ENCODE results near the gene ZCCHC18.
"Not testable (repeated sequence)": the region's sequence is repeated elsewhere in the genome, so short reads cannot be mapped to it uniquely, and the experiment has no call there.

ZCCHC18 gene

DNA sequence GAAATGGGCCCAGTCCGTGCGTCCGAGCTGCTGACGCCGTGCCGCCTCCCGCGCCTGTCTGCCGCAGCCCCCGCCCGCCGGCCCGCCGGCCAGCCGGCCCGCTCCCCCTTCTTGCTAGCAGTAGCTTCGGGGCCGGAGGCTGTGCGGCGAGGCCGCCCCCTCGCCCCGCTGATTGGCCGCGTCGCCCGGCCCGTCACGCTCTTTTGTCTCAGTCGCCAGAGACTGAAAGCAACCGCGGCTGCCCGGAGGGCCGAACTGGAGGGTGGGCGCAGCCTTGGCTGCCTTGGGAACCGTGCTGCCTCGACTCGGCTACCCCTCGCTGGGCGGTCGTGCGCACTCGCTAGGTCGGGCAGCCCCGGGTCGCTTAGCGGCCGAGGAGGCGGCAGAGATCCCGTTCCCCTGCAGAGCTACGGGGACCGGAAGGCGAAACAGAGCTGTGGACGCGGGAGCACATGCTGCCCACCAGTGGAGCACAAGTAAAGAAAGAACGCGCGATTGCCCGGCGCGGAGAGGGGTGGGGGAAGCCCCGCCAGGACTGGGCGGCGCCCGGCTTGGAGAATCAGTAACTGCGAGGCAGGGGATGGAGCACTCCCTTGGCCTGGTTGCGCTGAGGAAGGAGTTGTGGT lies at the start of gene ZCCHC18:
Gene ZCCHC18, plus strand, starts transcription at position 198 of the 626 bp plus-strand sequence. CDS start 1,589 bp downstream, outside the sequence.
- DNase-seq, result peak; percentile 56

DNA sequence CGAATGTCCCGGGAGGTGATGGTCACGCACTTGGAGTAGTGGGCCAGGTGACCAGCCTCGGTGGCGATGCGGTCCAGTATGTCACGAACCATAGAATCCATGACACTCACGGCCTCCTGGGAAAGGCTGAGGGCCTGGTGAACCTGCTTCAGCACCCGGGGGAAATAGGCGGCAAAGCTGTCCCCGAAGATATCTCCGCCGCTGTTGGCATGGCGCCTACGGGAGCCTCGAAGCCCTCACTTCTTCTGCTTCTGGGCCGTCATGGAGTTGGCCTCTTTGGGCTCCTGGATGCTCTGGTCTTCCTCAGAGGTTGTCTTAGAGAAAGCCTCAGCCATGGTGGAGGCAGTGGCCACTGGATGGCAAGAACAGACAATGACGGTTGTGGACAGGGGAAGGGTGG lies 49.7 kb upstream of the ZCCHC18 start:
- DNase-seq, result not testable (repeated sequence)

- DNase-seq, result not testable (repeated sequence)
Measured at GRCh38 chrX:104075778-104076445, 36.4 kb upstream of the ZCCHC18 start, which contains the start of gene TMSB15C. Gene TMSB15C (minus strand): TSS chrX:104076236.

DNA sequence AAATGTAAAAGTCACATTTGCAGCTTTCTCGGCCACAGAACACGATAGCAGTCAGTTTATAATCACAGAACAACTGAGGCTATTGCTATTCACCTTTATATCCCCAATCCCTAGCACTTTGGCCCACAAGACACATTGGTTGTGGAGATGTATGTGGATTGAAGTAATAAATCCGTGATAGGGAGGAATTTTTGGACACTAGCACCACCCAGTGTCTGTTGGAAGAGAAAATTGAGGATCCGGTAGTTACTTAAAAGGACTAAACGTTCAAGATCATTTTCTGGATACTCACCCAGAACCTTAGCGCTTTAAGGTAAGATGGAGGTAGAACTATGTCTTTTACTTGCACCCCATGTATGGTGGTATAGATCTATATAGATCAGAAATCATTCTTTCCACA lies 34.5 kb upstream of the ZCCHC18 start:
- not testable (repeated sequence) for DNase-seq

DNA sequence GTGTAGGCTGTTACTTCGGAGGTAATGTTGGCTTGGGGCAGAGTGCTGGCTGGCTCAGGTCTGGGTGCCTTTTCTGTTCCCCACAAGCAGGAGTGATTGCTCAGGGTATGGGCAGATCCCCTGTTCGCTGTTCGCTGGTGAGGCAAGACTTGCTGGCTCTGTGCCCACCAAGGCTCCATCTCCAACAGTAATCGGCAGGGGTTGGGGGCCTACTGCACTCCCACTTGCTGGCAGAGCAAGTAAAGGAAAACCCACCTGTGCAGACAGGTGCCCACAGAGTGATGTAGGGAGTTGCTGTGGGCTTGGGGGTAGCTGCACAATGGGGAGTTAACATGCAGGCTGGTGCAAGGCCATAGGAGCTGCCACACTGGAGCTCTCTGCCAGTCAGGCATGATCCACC lies 28.3 kb upstream of the ZCCHC18 start:
- no peak for DNase-seq

- no peak for DNase-seq
Measured at GRCh38 chrX:104084534-104085277, 27.6 kb upstream of the ZCCHC18 start.

GRCh38 chrX:104085477-104085876 lies 26.8 kb upstream of the ZCCHC18 start:
- no peak for DNase-seq

DNA sequence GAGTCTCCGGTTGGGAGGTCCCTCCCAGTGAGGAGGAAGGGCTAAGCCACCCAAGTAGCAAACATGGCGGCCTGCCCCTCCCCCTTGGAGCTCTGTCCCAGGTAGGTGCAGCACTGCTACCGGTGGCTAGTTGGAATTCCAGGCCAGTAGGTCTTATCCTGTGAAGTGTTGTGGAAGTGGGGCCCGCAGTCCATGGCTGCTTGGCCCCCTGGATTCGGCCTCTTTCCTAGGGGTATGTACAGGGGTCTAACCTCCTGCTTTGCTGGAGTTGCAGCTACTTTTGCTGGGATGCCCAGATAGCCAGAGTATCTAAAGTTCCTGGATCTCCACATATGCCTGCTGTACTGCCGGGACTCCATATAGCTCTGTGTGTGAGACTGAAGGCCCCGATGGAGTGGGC lies 26.4 kb upstream of the ZCCHC18 start:
- no peak for DNase-seq

DNA sequence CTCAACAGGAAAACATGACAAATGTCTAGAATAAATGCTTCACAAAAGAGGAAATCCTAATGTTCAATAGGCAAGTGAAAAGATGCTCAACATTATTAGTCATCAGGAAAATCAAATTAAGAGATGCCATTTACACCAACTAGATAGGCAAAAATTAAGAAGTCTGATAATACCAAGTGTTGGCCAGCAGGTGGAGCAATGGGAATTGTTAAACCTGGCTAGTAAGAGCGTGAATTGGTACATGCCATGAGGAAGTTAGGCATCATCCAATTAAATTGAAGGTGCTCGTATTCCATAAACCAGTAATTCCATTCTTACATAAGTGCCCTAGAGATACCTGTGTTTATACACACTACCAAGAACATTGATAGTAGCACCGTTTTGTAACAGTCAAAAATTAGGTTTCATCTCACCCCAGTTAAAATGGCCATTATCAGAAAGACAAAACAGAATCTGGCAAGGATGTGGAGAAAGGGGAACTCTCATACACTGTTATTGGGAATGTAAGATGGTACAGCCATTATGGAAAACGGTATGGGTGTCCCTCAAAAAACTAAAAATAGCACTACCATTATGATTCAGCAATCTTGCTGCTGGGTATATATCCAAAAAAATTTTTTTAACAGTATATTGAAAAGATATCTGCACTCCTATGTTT lies 14.0 kb upstream of the ZCCHC18 start:
- peak; percentile 40 for DNase-seq

- no peak for DNase-seq
Measured at GRCh38 chrX:104098919-104099318, 13.4 kb upstream of the ZCCHC18 start.

DNA sequence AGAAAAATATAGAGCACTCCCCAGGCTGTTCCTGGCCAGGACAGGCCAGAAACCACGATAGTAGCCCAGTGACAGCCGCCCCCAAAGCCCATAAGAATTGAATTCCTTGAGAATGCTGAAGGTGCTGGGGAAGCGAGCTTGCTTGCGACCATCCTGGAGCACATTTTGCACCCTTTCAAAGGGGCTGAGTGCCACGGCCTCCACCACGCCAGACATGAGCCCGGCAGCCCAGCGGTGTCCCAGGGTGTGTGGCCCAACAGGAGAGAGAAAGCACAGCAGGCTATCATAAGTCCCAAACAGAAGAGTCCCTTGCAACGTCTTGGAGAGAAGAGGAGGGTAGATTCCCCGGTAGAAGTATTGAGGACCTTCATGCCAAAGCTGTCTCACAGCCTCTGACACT lies 7.6 kb upstream of the ZCCHC18 start:
- no peak for DNase-seq

GRCh38 chrX:104105330-104106262 lies 6.7 kb upstream of the ZCCHC18 start:
- DNase-seq, result no peak

DNA sequence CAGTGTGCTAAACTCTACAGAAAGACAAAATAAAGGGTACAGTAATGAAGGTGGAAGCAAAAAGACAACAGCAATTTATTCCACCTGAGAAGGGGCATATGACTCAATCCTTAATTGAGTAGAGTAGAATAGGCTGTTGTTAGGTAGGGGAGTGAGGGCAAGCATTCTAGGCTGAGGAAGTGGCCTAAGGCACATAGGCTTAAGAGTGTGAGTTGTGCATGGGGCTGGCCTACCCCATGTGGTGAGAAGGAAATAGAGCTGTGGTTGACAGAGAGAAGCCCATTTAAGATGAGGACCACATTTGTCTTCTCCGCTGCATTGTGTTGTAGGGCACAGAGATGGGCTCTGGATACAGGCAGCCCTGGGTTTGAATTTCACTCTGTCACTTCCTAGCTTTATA lies 3.4 kb upstream of the ZCCHC18 start:
- DNase-seq, result no peak

DNA sequence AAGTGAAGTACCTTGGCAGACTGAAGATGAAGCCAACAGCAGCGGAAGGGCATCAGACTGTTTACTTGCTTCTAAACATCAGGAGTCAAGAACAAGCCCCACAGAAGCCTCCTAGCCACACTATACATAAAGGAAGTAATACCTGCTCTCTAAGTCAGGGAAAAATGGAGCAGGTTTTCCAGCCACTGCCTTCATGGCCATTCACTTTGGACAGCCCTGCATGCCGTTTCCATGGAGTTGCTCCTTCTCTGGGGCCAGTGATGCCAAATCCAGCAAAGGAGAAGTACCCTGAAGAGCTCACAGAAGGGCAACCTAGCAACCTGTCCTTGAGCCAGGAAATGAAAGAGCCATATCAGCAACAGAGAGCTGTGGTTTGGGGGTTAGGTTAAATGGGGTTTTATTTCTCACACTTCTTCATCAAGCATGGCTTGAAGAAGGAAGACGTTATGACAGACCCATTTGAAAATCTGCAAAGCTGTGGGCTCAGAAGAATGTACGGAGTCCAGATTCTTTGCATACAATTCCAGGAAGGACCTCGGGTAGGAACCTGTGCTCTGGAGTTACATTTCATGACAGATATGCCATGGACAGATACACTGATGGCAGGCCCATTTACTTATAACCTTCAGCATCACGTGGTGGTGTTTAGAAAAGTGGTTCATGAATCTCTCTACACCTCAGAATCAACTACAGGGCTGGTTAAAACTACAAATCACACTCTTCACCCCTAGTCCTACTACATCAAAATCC lies 1.7 kb upstream of the ZCCHC18 start:
- not testable (repeated sequence) for DNase-seq

DNA sequence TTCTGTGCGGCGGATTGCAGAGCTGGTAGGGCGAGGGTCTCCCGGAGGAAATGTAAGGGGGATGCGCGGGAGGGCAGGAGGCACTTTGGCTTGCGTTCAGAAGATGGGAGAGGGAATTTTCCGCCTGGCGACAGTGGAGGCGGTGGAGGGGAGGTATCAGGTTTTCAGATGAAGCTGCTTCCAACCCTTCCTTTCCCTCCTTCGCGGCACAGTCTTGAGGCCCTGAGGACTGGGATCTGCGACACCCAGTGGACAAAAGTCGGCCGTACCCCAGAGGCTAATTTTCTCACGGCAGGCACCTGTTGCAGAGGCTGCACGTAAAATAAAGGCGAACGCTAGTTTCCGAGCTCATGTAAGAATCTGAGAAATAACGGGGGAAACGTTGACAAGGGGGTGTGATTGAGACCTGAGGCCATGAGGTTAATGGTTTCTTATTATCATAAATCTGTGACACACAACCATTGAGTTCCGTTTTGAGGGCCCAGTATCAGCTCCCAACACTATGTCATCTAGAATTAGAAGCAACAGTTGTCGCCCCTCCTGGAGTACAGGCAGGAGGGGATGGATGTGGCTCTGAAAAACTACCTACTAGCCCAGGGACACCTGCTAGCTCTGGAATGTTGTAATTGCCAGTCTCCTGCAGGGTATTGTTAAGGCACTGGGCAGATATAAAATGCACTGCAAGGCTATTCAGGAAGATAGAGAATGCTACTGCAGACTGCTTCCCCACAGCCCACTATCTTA lies 1.1 kb downstream of the ZCCHC18 start:
- DNase-seq, result peak; percentile 59

DNA sequence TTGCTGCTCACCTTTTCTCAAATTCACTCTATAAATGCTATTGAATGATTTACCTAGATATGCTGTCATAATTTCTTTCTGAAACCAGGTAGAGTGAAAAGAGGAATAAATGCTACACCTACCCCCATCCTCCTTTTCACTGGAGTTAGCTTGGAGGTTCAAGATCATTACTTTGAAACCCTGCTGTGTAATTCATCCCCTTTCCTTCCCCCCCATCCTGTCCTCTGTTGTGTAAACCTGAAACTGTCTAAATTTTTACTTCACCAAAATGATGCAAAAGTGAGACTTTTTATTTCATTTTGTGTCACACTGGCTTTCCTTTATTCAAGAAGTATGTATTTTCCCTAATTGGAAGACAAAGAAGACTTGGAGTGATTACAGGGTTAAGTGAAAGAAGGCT lies 5.4 kb downstream of the ZCCHC18 start:
- DNase-seq, result no peak

DNA sequence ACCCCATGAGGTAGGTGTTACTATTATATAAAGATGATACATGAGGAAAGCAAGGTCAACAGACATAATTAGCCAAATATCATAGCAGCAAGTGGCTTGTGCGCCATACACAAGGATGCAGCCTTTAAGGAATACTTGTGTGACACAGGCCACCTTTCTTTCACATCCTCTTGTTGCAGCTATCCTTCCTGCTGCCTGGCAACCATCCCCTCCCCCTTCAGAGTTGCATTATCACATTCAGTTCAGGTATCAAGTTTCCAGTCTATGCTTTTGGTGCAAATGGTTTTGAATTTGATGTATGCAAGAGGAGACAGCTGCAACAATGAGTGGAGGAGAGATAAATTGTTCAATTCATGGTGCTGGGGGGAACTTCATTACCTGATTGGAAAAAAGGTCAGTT lies 6.4 kb downstream of the ZCCHC18 start:
- DNase-seq, result no peak

GRCh38 chrX:104122829-104123228 lies 10.5 kb downstream of the ZCCHC18 start:
- no peak for DNase-seq

- DNase-seq, result no peak
Measured at GRCh38 chrX:104126856-104127255, 14.5 kb downstream of the ZCCHC18 start.

GRCh38 chrX:104130808-104131207 lies 18.5 kb downstream of the ZCCHC18 start:
- DNase-seq, result no peak

Measured in stimulated activated CD8-positive, alpha-beta memory T cell treated with anti-CD3 and anti-CD28 coated beads, Interleukin-4, amount 100 ng/mL, for 48 hours (primary cell).